Measurements from ENCODE around the gene ARL11. TPM values are rescaled to one million over a fixed set of nuclear protein-coding genes. Genes with fewer than 3 reads are reported as not detected.

ARL11 gene
- total RNA-seq, 4 donors from 2014 or later, result 1.5 to 6.1 (median 2.8) TPM; not detected in 1

GRCh38 chr13:49607761-49608160, 20.5 kb upstream of the ARL11 start:
- TF ChIP-seq CTCF (IDR thresholded peaks at IDR 0.05; ENCODE audit: low read depth), result no peak

DNA sequence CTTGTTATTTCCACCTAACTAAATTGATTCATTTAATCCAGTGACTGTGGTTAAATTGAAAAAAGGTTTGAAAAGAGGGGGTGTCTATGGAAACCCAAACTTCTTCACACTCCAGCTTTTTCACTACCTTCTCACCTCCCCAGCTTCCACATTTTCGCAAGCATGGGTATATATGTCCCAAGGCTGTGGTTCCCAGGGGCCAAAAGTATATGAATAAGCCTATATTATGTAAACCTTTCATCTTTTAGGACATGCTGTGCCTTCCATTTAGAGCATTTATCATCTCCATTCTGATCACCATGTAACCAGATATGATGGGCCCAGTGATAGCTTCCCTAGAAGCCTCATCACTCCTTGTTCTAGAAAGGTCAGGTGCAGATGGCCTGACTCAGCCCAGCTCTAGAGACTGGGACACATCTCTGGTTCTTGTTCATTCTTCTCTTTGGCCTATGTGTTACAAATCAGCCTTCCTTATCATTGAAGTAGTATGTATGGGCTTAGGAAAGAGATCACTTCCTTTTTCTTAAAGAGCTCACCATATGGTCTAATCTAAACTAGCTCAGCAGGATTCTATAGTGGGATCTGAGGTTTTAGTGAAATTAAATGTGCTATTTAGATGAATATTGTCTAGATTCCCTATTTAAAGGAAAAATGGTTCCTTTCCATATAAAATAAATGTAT, 19.5 kb upstream of the ARL11 start:
- no peak for TF ChIP-seq CTCF (IDR thresholded peaks at IDR 0.05; ENCODE audit: low read depth)

GRCh38 chr13:49610176-49610575, 18.1 kb upstream of the ARL11 start:
- TF ChIP-seq CTCF (IDR thresholded peaks at IDR 0.05; ENCODE audit: low read depth), result no peak

GRCh38 chr13:49615836-49616675, 12.3 kb upstream of the ARL11 start:
- no peak for TF ChIP-seq CTCF (IDR thresholded peaks at IDR 0.05; ENCODE audit: low read depth)

- no peak for TF ChIP-seq CTCF (IDR thresholded peaks at IDR 0.05; ENCODE audit: low read depth)
Measured at GRCh38 chr13:49616676-49617065, 11.6 kb upstream of the ARL11 start.

GRCh38 chr13:49620170-49620621, 8.1 kb upstream of the ARL11 start:
- no peak for TF ChIP-seq CTCF (IDR thresholded peaks at IDR 0.05; ENCODE audit: low read depth)

GRCh38 chr13:49622174-49622946, 5.9 kb upstream of the ARL11 start:
- TF ChIP-seq CTCF (IDR thresholded peaks at IDR 0.05; ENCODE audit: low read depth), result no peak
